Measurements from ENCODE around the gene ZFR. TPM values are rescaled to one million over a fixed set of nuclear protein-coding genes. Genes with fewer than 3 reads are reported as not detected.

ZFR gene
- polyA plus RNA-seq = 80.8 and 84.8 TPM in 2 replicates

GRCh38 chr5:32444431-32445286, at the start of gene ZFR:
Gene ZFR, minus strand, starts transcription at chr5:32444740. Its CDS starts 82 bp downstream, at chr5:32444658.

DNA sequence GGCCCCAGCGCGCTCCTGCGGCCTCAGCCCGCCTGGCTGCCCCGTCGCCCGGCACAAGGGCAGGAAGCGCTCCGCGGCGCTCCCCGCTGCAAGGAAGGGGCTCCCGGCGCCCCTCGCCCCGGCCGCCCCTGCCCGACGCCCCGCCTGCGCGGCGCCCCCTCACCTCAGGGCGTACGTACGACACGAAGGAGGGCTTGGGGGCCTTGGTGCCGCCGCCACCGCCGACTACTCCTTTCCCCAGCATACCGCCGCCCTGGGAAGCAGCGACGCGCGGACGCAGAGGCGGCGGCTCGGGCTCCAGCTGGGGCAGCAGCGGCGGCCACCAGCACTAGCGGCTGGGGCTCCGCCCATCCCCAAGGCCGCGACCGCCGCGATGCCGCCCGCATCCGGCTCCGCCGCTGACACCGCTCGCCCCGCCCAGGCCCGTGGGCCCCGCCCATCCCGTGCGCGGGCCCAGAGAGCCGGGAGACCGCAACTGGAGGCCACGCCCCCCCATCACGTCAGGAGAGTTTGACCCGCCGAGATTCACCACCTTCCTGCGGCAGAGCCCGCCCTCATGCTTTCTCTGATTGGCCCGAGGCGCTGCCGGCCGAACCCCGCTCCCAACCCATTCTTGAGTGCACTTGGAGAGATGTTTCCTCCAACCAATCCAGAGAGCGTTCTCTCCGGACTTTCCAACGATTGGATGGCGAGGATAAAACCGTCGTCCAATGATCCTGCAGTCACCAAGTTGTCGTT, 131.8 kb downstream of the ZFR start, which contains the start of gene MTMR12:
Gene MTMR12, minus strand, starts transcription at position 345 of the 738 bp plus-strand sequence. Its CDS starts 101 bp downstream, at position 244.

Other genes with a start within 250 kb of the ZFR start
- 4.3 and 10.1 TPM in 2 replicates for gene MTMR12, start 131.8 kb downstream of the ZFR start, polyA plus RNA-seq
- 1,233 and 1,272 TPM in 2 replicates for gene SUB1, start 140.8 kb upstream of the ZFR start, polyA plus RNA-seq

All from Purkinje cell (primary cell).